ENCODE measurements around the gene MYO3B.
"Not testable (repeated sequence)": the region's sequence is repeated elsewhere in the genome, so short reads cannot be mapped to it uniquely, and the experiment has no call there.

Gene MYO3B

DNA sequence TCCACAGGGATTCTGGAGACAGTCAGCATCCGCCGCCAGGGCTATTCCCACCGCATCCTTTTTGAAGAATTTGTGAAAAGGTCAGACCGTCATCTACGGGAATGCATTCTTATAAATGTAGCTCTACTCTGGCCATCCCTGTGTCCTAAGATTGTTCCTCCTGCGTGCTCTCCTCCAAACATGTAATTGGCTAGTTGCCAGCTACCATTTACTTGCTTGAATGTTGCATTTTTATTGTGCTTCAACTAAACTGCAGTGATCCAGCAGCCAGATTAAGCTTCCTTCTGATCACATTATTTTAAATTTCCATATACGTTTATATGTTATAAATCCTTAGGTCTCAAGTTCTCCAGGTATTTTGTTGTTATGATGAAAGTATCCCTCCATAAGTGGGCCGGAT is 288.7 kb downstream of the MYO3B start:
- DNase-seq (ENCODE audit: low read depth, low spot score): no peak

DNA sequence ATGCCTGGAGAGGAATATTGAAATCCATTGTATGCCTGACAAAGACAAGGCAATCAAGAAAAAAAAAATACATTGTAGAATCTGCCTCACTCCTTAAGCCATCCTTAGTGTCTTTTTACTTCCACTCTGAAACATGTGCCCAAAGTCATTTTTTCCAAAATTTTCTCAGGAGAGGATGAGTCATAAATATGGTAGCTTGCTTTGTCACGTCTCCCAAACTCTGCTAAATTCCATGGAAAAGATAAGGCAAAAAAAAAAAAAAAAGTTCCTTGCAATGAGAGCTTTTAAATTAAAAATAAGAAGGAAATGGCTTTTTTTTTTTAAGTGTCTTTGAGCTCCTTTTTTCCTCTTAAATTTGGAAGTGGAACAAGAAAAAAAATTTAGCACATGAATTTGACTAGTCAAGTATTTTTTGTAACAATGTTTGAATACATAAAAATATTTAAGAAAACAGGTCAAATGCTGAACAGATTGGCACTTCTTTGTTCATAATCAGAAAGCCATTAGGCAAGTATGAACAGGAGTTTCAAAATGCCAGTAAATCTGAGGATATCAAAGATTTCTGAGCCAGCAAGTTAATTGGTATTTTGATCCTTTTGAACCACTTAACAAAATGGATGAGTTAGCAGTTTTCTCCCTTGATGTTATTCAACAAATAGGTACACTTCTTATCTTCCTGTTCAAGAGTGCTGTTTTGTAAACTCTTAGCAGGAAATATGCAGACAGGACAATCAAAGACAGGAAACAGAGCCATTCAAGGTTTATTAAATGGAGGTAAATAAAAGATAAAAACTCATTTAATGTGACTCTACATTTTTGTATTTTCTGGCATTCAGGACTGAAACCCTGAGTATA is 289.8 kb downstream of the MYO3B start:
- DNase-seq (ENCODE audit: low read depth, low spot score): no peak

GRCh38 chr2:170468557-170468956 is 290.6 kb downstream of the MYO3B start:
- DNase-seq (ENCODE audit: low read depth, low spot score): no peak

- DNase-seq (ENCODE audit: low read depth, low spot score): not testable (repeated sequence)
These were observed 294.6 kb downstream of the MYO3B start for GRCh38 chr2:170472498-170472897.

DNA sequence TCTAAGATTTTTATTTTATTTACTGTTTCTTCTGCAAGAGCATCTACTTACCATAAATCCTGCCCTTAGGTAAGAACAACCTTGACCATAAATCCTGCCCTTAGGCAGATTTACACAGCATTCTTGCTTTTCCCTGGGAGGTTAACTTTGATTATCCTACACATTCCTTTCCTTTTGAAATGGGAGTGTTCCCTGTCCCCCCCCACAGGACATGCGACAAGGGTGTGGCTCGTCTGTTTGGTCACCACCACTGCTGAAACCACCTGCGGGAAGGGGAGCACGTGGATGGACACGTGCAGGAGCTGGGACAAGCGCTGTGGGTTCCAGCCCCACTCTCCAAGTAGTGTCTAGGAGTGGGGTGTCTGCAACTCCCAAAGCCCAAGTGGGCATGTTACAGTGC is 297.9 kb downstream of the MYO3B start:
- DNase-seq (ENCODE audit: low read depth, low spot score): no peak

DNA sequence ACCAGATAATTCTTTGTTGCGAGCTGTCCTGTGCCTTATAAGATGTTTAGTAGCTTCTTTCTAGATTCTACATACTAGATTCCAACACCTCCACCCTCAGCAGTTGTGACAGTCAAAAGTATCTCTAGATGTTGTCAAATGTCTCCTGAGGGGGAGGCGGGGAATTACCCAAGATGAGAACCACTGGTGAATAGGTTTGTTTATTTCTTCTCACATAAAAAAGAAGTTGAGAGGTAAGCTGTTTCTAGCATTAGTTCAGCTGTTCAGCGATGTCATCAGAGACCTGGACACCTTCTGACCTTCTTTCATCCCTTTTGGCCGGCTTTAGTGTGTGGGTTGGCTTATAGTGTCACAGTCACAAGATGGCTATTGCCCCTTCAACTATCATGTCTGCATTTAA is 299.7 kb downstream of the MYO3B start:
- DNase-seq (ENCODE audit: low read depth, low spot score): no peak

GRCh38 chr2:170481201-170481600 is 303.3 kb downstream of the MYO3B start:
- no peak for DNase-seq (ENCODE audit: low read depth, low spot score)

DNA sequence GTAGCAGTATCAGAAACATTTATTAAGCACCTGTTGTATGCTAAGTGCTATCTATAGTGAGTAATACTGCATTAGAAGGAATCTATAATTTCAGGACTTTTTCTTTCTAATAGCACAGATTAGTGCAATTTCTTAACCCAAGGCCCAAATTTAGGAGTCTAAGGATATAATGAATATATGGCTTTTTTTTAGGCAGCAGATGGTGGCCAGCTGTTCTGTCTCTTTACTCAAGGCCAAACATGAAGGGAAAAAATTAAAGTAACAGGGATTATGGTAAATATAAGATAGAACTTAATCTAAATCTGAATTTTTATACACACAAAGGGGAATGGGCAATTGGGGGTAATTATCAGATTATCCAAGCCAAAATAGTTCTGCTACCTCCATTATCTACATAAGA is 306.6 kb downstream of the MYO3B start:
- DNase-seq (ENCODE audit: low read depth, low spot score): no peak

DNA sequence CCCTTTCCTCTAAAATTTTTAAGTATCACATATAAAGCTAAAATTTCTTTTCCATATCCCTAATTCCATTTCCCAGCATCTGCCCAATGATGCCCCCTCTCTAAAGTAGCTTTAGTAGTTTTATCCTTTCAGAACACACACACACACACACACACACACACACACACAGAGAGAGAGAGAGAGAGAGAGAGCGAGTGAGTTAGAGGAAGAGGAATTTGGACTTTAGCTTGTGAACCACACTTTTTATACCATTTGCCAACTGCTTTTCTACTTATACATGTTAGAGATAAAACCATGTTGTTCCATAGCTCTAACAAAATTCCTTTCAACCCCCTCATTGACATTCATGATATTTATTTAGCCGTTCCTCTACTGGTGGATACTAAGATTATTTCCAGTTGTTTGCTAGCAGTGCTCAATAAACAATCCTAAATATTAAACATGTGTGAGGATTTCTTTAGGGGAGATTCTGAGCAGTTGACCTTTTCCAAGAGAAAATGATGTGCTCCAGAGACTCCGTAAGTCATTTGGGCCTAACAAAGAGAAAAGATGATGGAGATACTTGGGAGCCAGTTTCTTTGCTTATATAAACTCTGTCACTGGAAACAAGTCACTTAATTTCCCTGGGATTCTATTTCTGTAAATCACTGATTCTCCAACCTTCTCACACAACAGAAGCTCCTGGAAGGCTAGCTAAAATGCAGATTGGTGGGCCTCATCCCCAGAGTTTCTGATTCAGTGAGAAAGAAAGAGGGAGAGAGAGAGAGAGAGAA is 307.5 kb downstream of the MYO3B start:
- no peak for DNase-seq (ENCODE audit: low read depth, low spot score)

GRCh38 chr2:170486730-170487129 is 308.8 kb downstream of the MYO3B start:
- DNase-seq (ENCODE audit: low read depth, low spot score): no peak

DNA sequence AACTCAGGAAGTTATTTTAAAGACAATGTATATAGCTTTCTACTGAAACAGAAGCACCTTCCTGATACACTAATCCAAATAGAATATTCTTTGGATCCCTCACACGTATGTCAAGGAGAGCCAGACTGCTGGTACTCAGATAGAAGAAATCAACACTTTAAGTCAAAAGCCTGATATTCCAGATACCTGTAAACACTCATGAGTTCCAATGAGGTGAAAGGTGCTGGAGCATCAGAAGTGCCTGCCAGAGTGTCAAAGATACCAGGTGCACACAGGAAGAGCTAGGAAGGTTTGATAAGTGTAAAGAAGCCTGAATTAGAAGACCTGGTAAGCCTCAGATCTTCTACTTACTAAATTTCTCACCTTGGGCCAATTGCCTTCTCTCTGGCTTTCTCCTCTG is 310.9 kb downstream of the MYO3B start:
- no peak for DNase-seq (ENCODE audit: low read depth, low spot score)

GRCh38 chr2:170492010-170492409 is 314.1 kb downstream of the MYO3B start:
- no peak for DNase-seq (ENCODE audit: low read depth, low spot score)

GRCh38 chr2:170493426-170494097 is 315.6 kb downstream of the MYO3B start:
- DNase-seq (ENCODE audit: low read depth, low spot score): no peak

DNA sequence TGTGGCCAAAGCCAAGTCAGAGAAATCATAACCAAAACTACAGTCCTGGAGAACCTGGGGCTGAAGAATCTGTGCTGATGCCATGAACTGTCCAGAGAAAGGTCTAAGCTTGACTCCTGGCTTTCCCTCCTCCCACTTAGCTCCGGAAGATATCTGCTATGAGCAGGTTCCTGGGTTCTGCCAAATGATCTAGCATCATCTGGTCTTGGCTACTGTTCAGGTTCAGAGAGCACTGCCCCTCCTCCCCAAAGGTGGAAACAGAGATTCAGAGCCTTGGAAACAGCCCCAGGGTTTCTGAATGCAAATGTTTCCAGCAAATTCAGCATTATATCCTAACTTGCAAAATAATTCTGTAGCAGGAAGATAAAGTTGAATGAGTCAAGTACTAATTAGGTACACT is 317.9 kb downstream of the MYO3B start:
- no peak for DNase-seq (ENCODE audit: low read depth, low spot score)

- no peak for DNase-seq (ENCODE audit: low read depth, low spot score)
These were observed 320.7 kb downstream of the MYO3B start for GRCh38 chr2:170498619-170499018.

GRCh38 chr2:170500104-170500503 is 322.2 kb downstream of the MYO3B start:
- DNase-seq (ENCODE audit: low read depth, low spot score): no peak

- no peak for DNase-seq (ENCODE audit: low read depth, low spot score)
These were observed 322.8 kb downstream of the MYO3B start for GRCh38 chr2:170500770-170501169.

DNA sequence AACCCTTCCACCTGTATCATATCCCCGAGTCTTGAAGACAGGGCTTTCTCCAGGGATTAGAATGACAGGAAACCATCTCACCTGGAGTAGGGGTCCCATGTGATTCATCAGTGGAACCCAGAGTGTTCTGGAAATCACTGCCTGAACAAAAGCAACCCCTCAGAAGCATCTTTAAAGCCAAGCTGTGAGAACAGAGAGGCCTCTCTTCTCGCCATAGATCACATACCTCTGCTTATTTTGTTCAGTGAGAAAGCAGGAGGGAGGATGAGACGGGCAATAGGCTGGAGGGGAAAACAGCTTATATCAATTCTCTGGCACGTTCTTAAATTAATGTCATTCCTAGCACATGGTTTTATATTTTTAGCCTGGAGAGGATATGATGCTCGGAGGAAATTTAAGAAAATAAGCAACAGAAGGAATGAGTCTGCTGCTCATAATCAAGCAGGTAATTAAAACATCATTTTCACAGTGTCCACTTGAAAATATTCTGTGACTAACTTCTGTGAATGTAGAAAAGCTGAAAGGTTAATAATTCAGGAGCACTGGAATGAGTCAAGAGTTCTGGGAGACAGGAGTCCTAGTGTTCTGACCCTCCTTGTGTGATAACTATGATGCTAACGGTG is 323.6 kb downstream of the MYO3B start:
- DNase-seq (ENCODE audit: low read depth, low spot score): no peak

- no peak for DNase-seq (ENCODE audit: low read depth, low spot score)
These were observed 324.6 kb downstream of the MYO3B start for GRCh38 chr2:170502361-170503130.

DNA sequence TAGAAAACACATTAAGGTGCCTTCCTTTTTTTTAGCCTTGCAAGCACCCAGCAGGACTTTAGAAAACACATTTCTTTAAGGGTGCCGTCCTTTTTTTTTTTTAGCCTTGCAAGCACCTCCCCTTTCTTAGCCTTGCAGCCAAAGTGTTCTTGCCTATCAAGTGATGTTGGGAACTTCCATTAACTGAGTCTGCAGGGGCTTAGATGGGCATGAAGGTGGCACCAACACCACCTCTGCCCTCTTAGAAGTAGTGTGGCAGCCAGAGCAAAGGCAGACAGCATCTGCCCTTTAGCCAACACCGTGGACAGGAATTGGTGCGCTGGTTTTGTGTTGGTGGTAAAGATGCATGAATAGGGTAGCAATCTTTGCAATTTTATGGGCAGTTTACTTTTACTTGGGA is 325.6 kb downstream of the MYO3B start:
- no peak for DNase-seq (ENCODE audit: low read depth, low spot score)

All from brain pericyte (primary cell).